ENCODE data around the gene MYL6.
"Not testable (repeated sequence)": the region's sequence is repeated elsewhere in the genome, so short reads cannot be mapped to it uniquely, and the experiment has no call there.

MYL6 gene

GRCh38 chr12:56154818-56155217 lies 3.3 kb upstream of the MYL6 start:
- no peak overlapping the region for H3K4me3 ChIP-seq (replicated peaks; ENCODE audit: insufficient read depth, low read length)
- no peaks in the 10 kb centered on the region for H3K27me3 ChIP-seq (ENCODE audit: insufficient read depth, poor library complexity, severe bottlenecking)
- TF ChIP-seq CTCF (IDR thresholded peaks at IDR 0.05; ENCODE audit: insufficient read depth, low read length) (no peak), GABPA (IDR thresholded peaks at IDR 0.05; ENCODE audit: low read depth) (no peak), POLR2AphosphoS5 (IDR thresholded peaks at IDR 0.05; ENCODE audit: low read depth) (no peak), REST (IDR thresholded peaks at IDR 0.05; ENCODE audit: insufficient replicate concordance, low read depth) (no peak), SPI1 (IDR thresholded peaks at IDR 0.05; ENCODE audit: borderline replicate concordance, low read depth) (no peak)
- H3K27ac ChIP-seq (replicated peaks) = no peak overlapping the region
- DNase-seq (ENCODE audit: low read depth in 1 of 2, low spot score in 1 of 2) = no peak

GRCh38 chr12:56155256-56155845 lies 2.8 kb upstream of the MYL6 start:
- Histone ChIP-seq H3K27ac (replicated peaks) (no peak overlapping the region), H3K27me3 (ENCODE audit: insufficient read depth, poor library complexity, severe bottlenecking) (no peaks in the 10 kb centered on the region), H3K4me3 (replicated peaks; ENCODE audit: insufficient read depth, low read length) (no peak overlapping the region)
- no peak for TF ChIP-seq SPI1 (IDR thresholded peaks at IDR 0.05; ENCODE audit: borderline replicate concordance, low read depth)
- TF ChIP-seq POLR2AphosphoS5 (IDR thresholded peaks at IDR 0.05; ENCODE audit: low read depth) = no peak
- no peak for TF ChIP-seq GABPA (IDR thresholded peaks at IDR 0.05; ENCODE audit: low read depth)
- TF ChIP-seq REST (IDR thresholded peaks at IDR 0.05; ENCODE audit: insufficient replicate concordance, low read depth) = no peak
- TF ChIP-seq CTCF (IDR thresholded peaks at IDR 0.05; ENCODE audit: insufficient read depth, low read length) = no peak
- no peak for DNase-seq (ENCODE audit: low read depth in 1 of 2, low spot score in 1 of 2)

- not testable (repeated sequence) for DNase-seq (ENCODE audit: low read depth in 1 of 2, low spot score in 1 of 2); H3K4me3 ChIP-seq (replicated peaks; ENCODE audit: insufficient read depth, low read length); H3K27me3 ChIP-seq (ENCODE audit: insufficient read depth, poor library complexity, severe bottlenecking)
- peak overlapping the region; percentile 96 for H3K27ac ChIP-seq (replicated peaks)
These were observed 1.5 kb upstream of the MYL6 start for GRCh38 chr12:56156464-56157200.

GRCh38 chr12:56157201-56158028 lies 744 bp upstream of the MYL6 start:
- Histone ChIP-seq H3K4me3 (replicated peaks; ENCODE audit: insufficient read depth, low read length) (peak overlapping the region; percentile 64), H3K27ac (replicated peaks) (peak overlapping the region; percentile 96), H3K27me3 (ENCODE audit: insufficient read depth, poor library complexity, severe bottlenecking) (no peaks in the 10 kb centered on the region)
- TF ChIP-seq SPI1 (IDR thresholded peaks at IDR 0.05; ENCODE audit: borderline replicate concordance, low read depth) (peak; percentile 66; the same call in 1 of the 2 replicates), GABPA (IDR thresholded peaks at IDR 0.05; ENCODE audit: low read depth) (no peak), POLR2AphosphoS5 (IDR thresholded peaks at IDR 0.05; ENCODE audit: low read depth) (no peak; the same call in 1 of the 2 replicates), CTCF (IDR thresholded peaks at IDR 0.05; ENCODE audit: insufficient read depth, low read length) (peak; percentile 56)
- peak; percentile 82 to 85 for DNase-seq (ENCODE audit: low read depth in 1 of 2, low spot score in 1 of 2)

Measured in HL-60 (cell line).